ENCODE data around the gene CCDC188.

GRCh38 chr22:20140521-20140964 is 10.3 kb downstream of the CCDC188 start:
- TF ChIP-seq, protein P1, sequence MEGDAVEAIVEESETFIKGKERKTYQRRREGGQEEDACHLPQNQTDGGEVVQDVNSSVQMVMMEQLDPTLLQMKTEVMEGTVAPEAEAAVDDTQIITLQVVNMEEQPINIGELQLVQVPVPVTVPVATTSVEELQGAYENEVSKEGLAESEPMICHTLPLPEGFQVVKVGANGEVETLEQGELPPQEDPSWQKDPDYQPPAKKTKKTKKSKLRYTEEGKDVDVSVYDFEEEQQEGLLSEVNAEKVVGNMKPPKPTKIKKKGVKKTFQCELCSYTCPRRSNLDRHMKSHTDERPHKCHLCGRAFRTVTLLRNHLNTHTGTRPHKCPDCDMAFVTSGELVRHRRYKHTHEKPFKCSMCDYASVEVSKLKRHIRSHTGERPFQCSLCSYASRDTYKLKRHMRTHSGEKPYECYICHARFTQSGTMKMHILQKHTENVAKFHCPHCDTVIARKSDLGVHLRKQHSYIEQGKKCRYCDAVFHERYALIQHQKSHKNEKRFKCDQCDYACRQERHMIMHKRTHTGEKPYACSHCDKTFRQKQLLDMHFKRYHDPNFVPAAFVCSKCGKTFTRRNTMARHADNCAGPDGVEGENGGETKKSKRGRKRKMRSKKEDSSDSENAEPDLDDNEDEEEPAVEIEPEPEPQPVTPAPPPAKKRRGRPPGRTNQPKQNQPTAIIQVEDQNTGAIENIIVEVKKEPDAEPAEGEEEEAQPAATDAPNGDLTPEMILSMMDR (IDR thresholded peaks at IDR 0.05; ENCODE audit: insufficient read depth, low read depth, low read length): no peak
- no peak for TF ChIP-seq EZH2 (IDR thresholded peaks at IDR 0.05; ENCODE audit: insufficient read depth, low read length)
